PC-9 (cell line): ENCODE data around the gene CDCA5. TPM values are rescaled to one million over a fixed set of nuclear protein-coding genes. Genes with fewer than 3 reads are reported as not detected.
A peak's percentile ranks its signal among the peaks of the same experiment; 100 is the strongest.

Experiments
- BruUV-seq: library from RNA; stranded (reverse); fragments of 400-500 nt; replicated peaks from 2 replicates; lab custom pipeline; 2021; lab: Mats Ljungman, UMichigan
- CTCF ChIA-PET: fragments of 300-600 bp; sonication (Branson Sonifier 250); formaldehyde crosslinking; loops from one replicate; lab custom pipeline; 2022; ENCODE audit warnings: antibody characterized with exemption; lab: Charles Lee
- POLR2A ChIA-PET: fragments of 300-600 bp; sonication (Branson Sonifier 250); formaldehyde crosslinking; loops from one replicate; lab custom pipeline; 2022; ENCODE audit warnings: antibody characterized with exemption; ENCODE audit not compliant: unreplicated experiment; lab: Charles Lee
- DNase-seq, 2 experiments: peaks; one replicate each; pipeline versions ENCODE4 v3.0.0 to v3.0.0-alpha.2; 2015 to 2022; ENCODE audit warnings: mixed read lengths in 1 of 2
- H2AFZ ChIP-seq: fragments of 200-600 bp; sonication (generic); 2 replicates; pipeline ENCODE4 v1.8.1; 2017; ENCODE audit warnings: antibody characterized with exemption
- H3F3A ChIP-seq: fragments of 200-600 bp; sonication (generic); 2 replicates; pipeline ENCODE4 v1.8.1; 2017; ENCODE audit warnings: antibody characterized with exemption, mild to moderate bottlenecking, low read depth; ENCODE audit not compliant: insufficient read depth
- H3K27ac ChIP-seq: fragments of 200-600 bp; sonication (generic); 2 replicates; pipeline ENCODE4 v1.6.1; 2016; ENCODE audit warnings: mixed run types
- H3K27me3 ChIP-seq: fragments of 200-600 bp; sonication (generic); 2 replicates; pipeline ENCODE4 v1.6.1; 2016; ENCODE audit warnings: low read depth, mixed run types; ENCODE audit not compliant: insufficient read depth
- H3K36me3 ChIP-seq: fragments of 200-600 bp; sonication (generic); 2 replicates; pipeline ENCODE4 v1.6.1; 2016; ENCODE audit warnings: low read depth, mixed run types
- H3K4me1 ChIP-seq: fragments of 200-600 bp; sonication (generic); replicated peaks from 2 replicates; pipeline ENCODE4 v1.6.1; 2016; ENCODE audit warnings: mixed run types; ENCODE audit not compliant: insufficient read depth
- H3K4me2 ChIP-seq: fragments of 200-600 bp; sonication (generic); 2 replicates; pipeline ENCODE4 v1.6.1; 2017; ENCODE audit warnings: mixed run types
- H3K4me3 ChIP-seq: fragments of 200-600 bp; sonication (generic); 2 replicates; pipeline ENCODE4 v1.6.1; 2016; ENCODE audit warnings: mixed run types
- H3K79me2 ChIP-seq: fragments of 200-600 bp; sonication (generic); 2 replicates; pipeline ENCODE4 v1.6.1; 2017; ENCODE audit warnings: low read depth, mixed run types
- H3K9me2 ChIP-seq: fragments of 200-600 bp; sonication (generic); 2 replicates; pipeline ENCODE4 v1.8.1; 2017; ENCODE audit warnings: mild to moderate bottlenecking; ENCODE audit not compliant: insufficient read depth
- H3K9me3 ChIP-seq: fragments of 200-600 bp; sonication (generic); 2 replicates; pipeline ENCODE4 v1.8.1; 2016; ENCODE audit warnings: low read depth; ENCODE audit not compliant: insufficient read depth
- H4K20me1 ChIP-seq: fragments of 200-600 bp; sonication (generic); 2 replicates; pipeline ENCODE4 v1.8.1; 2017; ENCODE audit not compliant: insufficient read depth
- EZH2 ChIP-seq: fragments of 200-600 bp; sonication (generic); IDR thresholded peaks from 2 replicates; pipeline ENCODE4 v1.8.0; 2017; ENCODE audit warnings: antibody characterized with exemption, low read depth
- intact Hi-C: fragments of 100-400 bp; cut with micrococcal nuclease; formaldehyde crosslinking; loops from one replicate; pipeline ENCODE4 v1.10.0; 2022; ENCODE audit not compliant: unreplicated experiment
- total RNA-seq: library from RNA; stranded (reverse); gene quantifications from 2 replicates; pipeline ENCODE4 v1.2.3, GENCODE V29; 2021
- TF ChIP-seq, protein P1 (sequence below): fragments of 200-600 bp; sonication (generic); conservative IDR thresholded peaks from 2 replicates; pipeline ENCODE4 v1.6.1; 2017; ENCODE audit warnings: mixed run types, antibody characterized with exemption, mild to moderate bottlenecking, moderate library complexity

CDCA5 gene
- total RNA-seq, 1 experiment from 2014 or later, result 86.4 TPM

DNA sequence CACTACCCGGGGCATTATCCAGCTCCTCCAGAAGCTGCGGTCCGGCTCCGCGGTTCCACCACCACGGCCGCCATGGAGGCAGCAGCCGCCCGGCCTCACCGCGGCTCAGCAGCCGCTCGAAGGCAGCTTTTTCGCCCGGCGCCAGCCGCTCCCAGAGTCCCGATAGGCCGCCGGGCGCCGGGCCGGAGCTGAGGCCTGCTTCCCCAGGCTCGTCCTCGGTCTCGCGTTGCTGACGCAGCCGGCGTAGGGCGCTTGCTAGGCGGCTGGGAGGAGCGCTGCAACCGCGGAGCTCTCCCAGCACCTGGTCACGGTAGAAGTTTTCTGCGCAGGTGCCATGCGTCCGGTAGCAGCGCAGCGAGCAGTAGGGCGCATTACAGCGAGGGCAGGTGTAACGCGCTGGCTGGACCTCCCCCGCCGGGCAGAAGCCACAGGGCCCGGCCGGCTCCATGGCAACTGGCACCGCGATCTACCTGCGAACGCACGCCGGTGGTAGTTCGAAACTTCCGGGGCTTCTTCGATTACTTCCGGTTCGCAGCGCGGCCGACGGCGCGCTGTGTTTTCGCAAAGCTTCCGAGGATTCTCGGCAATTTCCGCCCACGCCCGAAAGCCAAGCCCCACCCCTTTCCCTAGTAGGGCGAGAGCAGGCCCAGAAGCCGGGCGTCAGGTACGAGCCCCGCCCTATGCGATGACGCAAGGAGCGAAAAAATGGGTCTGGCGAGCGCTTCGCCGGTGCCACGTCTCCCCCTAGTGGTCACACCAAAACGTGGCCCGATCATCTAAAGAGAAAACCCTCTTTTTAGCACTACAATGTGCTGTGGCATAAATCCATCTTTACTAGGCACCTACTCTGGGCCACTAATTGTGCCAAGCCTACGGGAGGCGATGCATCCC, 33.6 kb upstream of the CDCA5 start, which contains the start of gene ZNHIT2:
Gene ZNHIT2, minus strand, starts transcription at position 496 of the 891 bp plus-strand sequence. Its CDS starts 48 bp downstream, at position 448.
- Histone ChIP-seq H3K9me3 (no peaks in the 10 kb centered on the region), H2AFZ (peak within 1 kb of the TSS; percentile 75), H3K4me3 (peak within 1 kb of the TSS; percentile 100), H4K20me1 (peaks cover 10% of the 10 kb centered on the region; the same call in 1 of the 2 replicates), H3K4me2 (peak within 1 kb of the TSS; percentile 98), H3K36me3 (peaks cover 17% of the 10 kb centered on the region), H3K27me3 (no peaks in the 10 kb centered on the region), H3K9me2 (no peaks in the 10 kb centered on the region), H3K79me2 (peaks cover 62% of the 10 kb centered on the region), H3F3A (peaks cover 71% of the 10 kb centered on the region), H3K27ac (peak within 1 kb of the TSS; percentile 86), H3K4me1 (peaks cover 38% of the 10 kb centered on the region)
- BruUV-seq, result no TSS peak
- POLR2A ChIA-PET, result interaction anchor here (0.5 to 0.6 kb wide), 3 partner anchors 39 to 200 kb away, joined by 3 to 6 read pairs (median 4); no protein-coding TSS in a partner anchor
- DNase-seq, result peak; percentile 96 to 100
- CTCF ChIA-PET, result interaction anchor here (0.6 to 0.9 kb wide), 5 partner anchors 46 to 1543 kb away, joined by 3 to 13 read pairs (median 5); no protein-coding TSS in a partner anchor
- intact Hi-C loops, result loop anchor here (2.0 to 5.0 kb wide), 6 partner anchors 91 to 340 kb away; partner anchors contain the start of genes ARL2, ATG2A, PPP2R5B and SF1
- TF ChIP-seq EZH2, result no peak
- TF ChIP-seq, protein P1, sequence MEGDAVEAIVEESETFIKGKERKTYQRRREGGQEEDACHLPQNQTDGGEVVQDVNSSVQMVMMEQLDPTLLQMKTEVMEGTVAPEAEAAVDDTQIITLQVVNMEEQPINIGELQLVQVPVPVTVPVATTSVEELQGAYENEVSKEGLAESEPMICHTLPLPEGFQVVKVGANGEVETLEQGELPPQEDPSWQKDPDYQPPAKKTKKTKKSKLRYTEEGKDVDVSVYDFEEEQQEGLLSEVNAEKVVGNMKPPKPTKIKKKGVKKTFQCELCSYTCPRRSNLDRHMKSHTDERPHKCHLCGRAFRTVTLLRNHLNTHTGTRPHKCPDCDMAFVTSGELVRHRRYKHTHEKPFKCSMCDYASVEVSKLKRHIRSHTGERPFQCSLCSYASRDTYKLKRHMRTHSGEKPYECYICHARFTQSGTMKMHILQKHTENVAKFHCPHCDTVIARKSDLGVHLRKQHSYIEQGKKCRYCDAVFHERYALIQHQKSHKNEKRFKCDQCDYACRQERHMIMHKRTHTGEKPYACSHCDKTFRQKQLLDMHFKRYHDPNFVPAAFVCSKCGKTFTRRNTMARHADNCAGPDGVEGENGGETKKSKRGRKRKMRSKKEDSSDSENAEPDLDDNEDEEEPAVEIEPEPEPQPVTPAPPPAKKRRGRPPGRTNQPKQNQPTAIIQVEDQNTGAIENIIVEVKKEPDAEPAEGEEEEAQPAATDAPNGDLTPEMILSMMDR, result peak; percentile 98

DNA sequence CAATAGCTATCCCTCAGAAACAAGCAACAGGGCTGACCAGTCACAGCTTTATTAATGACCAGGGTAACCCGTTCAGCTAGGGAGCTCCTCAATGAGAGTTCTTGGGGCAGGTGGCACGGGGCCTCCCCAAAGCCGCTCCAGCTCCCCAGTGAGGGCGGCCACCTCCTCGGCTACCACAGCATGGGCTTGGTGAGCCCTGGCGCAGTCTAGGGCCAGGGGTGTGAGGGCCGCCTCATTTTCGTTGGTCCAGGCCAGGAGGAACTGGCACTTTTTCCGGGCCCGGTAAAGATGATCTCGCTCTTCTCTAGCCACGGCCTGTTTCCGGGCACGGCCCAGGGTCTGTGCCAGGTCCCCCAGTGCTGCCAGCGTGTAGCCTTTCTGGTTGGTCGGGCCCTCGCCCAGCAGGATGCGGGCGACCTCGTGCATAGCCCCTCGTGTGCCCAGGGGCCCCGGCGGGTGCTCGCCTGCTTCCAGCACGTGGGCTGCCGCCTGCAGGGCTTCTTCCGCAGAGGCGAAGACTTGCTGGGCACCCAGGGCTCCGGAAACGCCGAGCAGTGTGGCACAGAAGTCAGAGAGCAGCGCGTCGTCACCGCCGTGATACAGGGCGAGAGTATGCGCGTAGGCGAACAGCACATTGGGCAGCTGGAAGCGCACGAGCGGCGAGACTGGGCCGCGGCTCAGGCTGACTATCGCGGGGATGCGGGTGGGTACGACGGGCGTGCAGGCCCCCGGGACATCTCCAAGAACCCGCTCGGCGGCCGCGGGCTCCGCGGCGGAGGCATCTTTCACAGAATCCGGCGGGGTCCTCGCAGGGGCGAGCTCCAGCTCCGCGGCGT, 32.7 kb upstream of the CDCA5 start:
- TF ChIP-seq EZH2, result no peak
- TF ChIP-seq, protein P1, result no peak
- peak overlapping the region; percentile 86 for H3K27ac ChIP-seq
- H3K9me2 ChIP-seq, result no peaks in the 10 kb centered on the region
- H3K36me3 ChIP-seq, result peaks cover 17% of the 10 kb centered on the region
- peaks cover 38% of the 10 kb centered on the region for H3K4me1 ChIP-seq
- peaks cover 57% of the 10 kb centered on the region for H3K79me2 ChIP-seq
- ChIA-PET POLR2A (interaction anchor here (0.6 kb wide), 1 partner anchor 15 kb away, joined by 3 read pairs; no protein-coding TSS in a partner anchor), CTCF (interaction anchor here (0.7 to 0.9 kb wide), 2 partner anchors 66 to 1544 kb away, joined by 3 to 5 read pairs; no protein-coding TSS in a partner anchor)
- intact Hi-C loops, result loop anchor here (2.0 to 5.0 kb wide), 6 partner anchors 90 to 339 kb away; partner anchors contain the start of genes ARL2, ATG2A, PPP2R5B and SF1
- H3K4me2 ChIP-seq, result peak overlapping the region; percentile 98
- DNase-seq, result peak; percentile 51 to 59
- H2AFZ ChIP-seq, result peak overlapping the region; percentile 75
- H3K4me3 ChIP-seq, result peak overlapping the region; percentile 100
- no TSS peak for BruUV-seq
- H3K9me3 ChIP-seq, result no peaks in the 10 kb centered on the region
- H3K27me3 ChIP-seq, result no peaks in the 10 kb centered on the region
- peaks cover 10% of the 10 kb centered on the region; the same call in 1 of the 2 replicates for H4K20me1 ChIP-seq
- peaks cover 75% of the 10 kb centered on the region for H3F3A ChIP-seq
